ENCODE results near the gene AADACL2. TPM values are rescaled to one million over a fixed set of nuclear protein-coding genes. Genes with fewer than 3 reads are reported as not detected.

The AADACL2 gene
- total RNA-seq, 1 donor: not detected

- no peak overlapping the region for H2AFZ ChIP-seq (ENCODE audit: low read length)
- no peaks in the 10 kb centered on the region for H3K9me3 ChIP-seq (ENCODE audit: low read depth, low read length)
- no peak for DNase-seq (ENCODE audit: insufficient read length, low spot score, missing footprints)
- H3K27ac ChIP-seq (ENCODE audit: low read depth, low read length): no peak overlapping the region
- H3K36me3 ChIP-seq (ENCODE audit: insufficient read depth, low read length): no peaks in the 10 kb centered on the region
- H3K79me2 ChIP-seq (ENCODE audit: insufficient read depth, low read length): no peaks in the 10 kb centered on the region
- peaks cover 8% of the 10 kb centered on the region for H3K4me1 ChIP-seq (ENCODE audit: insufficient read depth, low read length)
- no peak overlapping the region for H3K4me3 ChIP-seq (ENCODE audit: insufficient read depth, low read length)
- no peaks in the 10 kb centered on the region for H3K27me3 ChIP-seq (ENCODE audit: insufficient read depth, low read length)
- H4K20me1 ChIP-seq (ENCODE audit: insufficient read depth, low read length): no peaks in the 10 kb centered on the region
- TF ChIP-seq, protein P1, sequence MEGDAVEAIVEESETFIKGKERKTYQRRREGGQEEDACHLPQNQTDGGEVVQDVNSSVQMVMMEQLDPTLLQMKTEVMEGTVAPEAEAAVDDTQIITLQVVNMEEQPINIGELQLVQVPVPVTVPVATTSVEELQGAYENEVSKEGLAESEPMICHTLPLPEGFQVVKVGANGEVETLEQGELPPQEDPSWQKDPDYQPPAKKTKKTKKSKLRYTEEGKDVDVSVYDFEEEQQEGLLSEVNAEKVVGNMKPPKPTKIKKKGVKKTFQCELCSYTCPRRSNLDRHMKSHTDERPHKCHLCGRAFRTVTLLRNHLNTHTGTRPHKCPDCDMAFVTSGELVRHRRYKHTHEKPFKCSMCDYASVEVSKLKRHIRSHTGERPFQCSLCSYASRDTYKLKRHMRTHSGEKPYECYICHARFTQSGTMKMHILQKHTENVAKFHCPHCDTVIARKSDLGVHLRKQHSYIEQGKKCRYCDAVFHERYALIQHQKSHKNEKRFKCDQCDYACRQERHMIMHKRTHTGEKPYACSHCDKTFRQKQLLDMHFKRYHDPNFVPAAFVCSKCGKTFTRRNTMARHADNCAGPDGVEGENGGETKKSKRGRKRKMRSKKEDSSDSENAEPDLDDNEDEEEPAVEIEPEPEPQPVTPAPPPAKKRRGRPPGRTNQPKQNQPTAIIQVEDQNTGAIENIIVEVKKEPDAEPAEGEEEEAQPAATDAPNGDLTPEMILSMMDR (IDR thresholded peaks at IDR 0.05; ENCODE audit: extremely low read depth, low read depth, low read length): no peak
- H3K4me2 ChIP-seq (ENCODE audit: insufficient read depth, low read length): no peak overlapping the region
These were observed 59.9 kb downstream of the AADACL2 start for GRCh38 chr3:151793636-151794035.

DNA sequence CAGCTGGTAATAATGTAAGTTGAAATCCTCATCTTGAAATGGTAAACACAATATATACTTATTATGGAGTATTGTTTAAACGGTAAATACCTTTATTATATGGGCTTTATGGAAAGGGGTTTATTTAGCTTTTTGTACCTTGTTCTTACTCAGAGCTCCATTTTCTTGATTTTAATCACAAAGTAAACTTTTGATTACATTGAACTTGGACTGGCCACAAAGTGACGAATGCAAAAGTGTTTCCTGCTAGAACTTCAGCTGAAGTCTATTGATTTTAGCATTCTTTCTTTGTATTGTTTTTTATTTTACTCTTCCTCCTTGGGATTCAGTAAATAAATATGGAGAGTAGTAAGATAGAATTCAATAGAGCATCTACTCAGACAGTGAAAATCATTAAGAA is 60.4 kb downstream of the AADACL2 start:
- Histone ChIP-seq H3K4me3 (ENCODE audit: insufficient read depth, low read length) (no peak overlapping the region), H3K27ac (ENCODE audit: low read depth, low read length) (no peak overlapping the region), H3K4me2 (ENCODE audit: insufficient read depth, low read length) (no peak overlapping the region), H3K79me2 (ENCODE audit: insufficient read depth, low read length) (no peaks in the 10 kb centered on the region), H2AFZ (ENCODE audit: low read length) (no peak overlapping the region), H3K9me3 (ENCODE audit: low read depth, low read length) (no peaks in the 10 kb centered on the region), H3K4me1 (ENCODE audit: insufficient read depth, low read length) (peaks cover 8% of the 10 kb centered on the region), H3K36me3 (ENCODE audit: insufficient read depth, low read length) (no peaks in the 10 kb centered on the region), H3K27me3 (ENCODE audit: insufficient read depth, low read length) (no peaks in the 10 kb centered on the region), H4K20me1 (ENCODE audit: insufficient read depth, low read length) (no peaks in the 10 kb centered on the region)
- no peak for DNase-seq (ENCODE audit: insufficient read length, low spot score, missing footprints)
- TF ChIP-seq, protein P1 (IDR thresholded peaks at IDR 0.05; ENCODE audit: extremely low read depth, low read depth, low read length): no peak

- no peaks in the 10 kb centered on the region for H3K79me2 ChIP-seq (ENCODE audit: insufficient read depth, low read length)
- H4K20me1 ChIP-seq (ENCODE audit: insufficient read depth, low read length): no peaks in the 10 kb centered on the region
- no peak overlapping the region for H3K27ac ChIP-seq (ENCODE audit: low read depth, low read length)
- peak; percentile 62 for DNase-seq (ENCODE audit: insufficient read length, low spot score, missing footprints)
- no peak overlapping the region for H2AFZ ChIP-seq (ENCODE audit: low read length)
- no peaks in the 10 kb centered on the region for H3K36me3 ChIP-seq (ENCODE audit: insufficient read depth, low read length)
- no peaks in the 10 kb centered on the region for H3K9me3 ChIP-seq (ENCODE audit: low read depth, low read length)
- H3K4me1 ChIP-seq (ENCODE audit: insufficient read depth, low read length): peaks cover 8% of the 10 kb centered on the region
- no peaks in the 10 kb centered on the region for H3K27me3 ChIP-seq (ENCODE audit: insufficient read depth, low read length)
- no peak overlapping the region for H3K4me3 ChIP-seq (ENCODE audit: insufficient read depth, low read length)
- H3K4me2 ChIP-seq (ENCODE audit: insufficient read depth, low read length): no peak overlapping the region
- TF ChIP-seq, protein P1 (IDR thresholded peaks at IDR 0.05; ENCODE audit: extremely low read depth, low read depth, low read length): no peak
These were observed 61.5 kb downstream of the AADACL2 start for GRCh38 chr3:151795276-151795675.

DNA sequence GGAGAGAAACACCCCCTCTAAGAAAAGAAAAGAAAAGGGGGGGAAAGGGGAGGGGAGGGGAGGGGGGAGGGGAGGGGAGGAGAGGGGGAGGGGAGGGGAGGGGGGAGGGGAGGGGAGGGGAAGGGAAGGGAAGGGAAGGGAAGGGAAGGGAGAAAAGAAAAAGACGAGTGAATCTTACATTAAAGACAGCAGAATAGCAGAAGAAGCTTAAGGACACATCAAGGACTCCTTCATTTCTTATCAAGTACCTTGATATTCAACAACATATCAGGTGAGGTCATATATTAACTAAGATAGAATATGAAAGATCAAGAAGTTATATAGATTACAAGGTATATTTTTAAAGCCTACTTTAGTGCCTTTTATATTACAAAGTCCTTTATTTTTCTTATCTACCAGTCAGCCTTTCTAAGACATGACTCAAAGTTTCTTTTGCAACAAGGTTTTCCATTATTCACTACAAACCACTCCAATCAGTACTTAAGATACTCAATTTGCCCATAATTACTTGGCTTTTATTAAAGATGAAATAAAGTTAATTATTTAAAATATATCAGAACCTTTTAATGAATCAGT is 62.5 kb downstream of the AADACL2 start:
- peaks cover 8% of the 10 kb centered on the region for H3K4me1 ChIP-seq (ENCODE audit: insufficient read depth, low read length)
- H3K9me3 ChIP-seq (ENCODE audit: low read depth, low read length): no peaks in the 10 kb centered on the region
- H3K79me2 ChIP-seq (ENCODE audit: insufficient read depth, low read length): no peaks in the 10 kb centered on the region
- H3K4me2 ChIP-seq (ENCODE audit: insufficient read depth, low read length): no peak overlapping the region
- H3K36me3 ChIP-seq (ENCODE audit: insufficient read depth, low read length): no peaks in the 10 kb centered on the region
- no peaks in the 10 kb centered on the region for H4K20me1 ChIP-seq (ENCODE audit: insufficient read depth, low read length)
- H3K27me3 ChIP-seq (ENCODE audit: insufficient read depth, low read length): no peaks in the 10 kb centered on the region
- no peak overlapping the region for H3K4me3 ChIP-seq (ENCODE audit: insufficient read depth, low read length)
- DNase-seq (ENCODE audit: insufficient read length, low spot score, missing footprints): no peak
- TF ChIP-seq, protein P1 (IDR thresholded peaks at IDR 0.05; ENCODE audit: extremely low read depth, low read depth, low read length): no peak
- H3K27ac ChIP-seq (ENCODE audit: low read depth, low read length): no peak overlapping the region
- H2AFZ ChIP-seq (ENCODE audit: low read length): no peak overlapping the region
